Endodermal cell (in vitro differentiated cells): ENCODE results near the gene RBMS3. TPM values are rescaled to one million over a fixed set of nuclear protein-coding genes. Genes with fewer than 3 reads are reported as not detected.
A peak's percentile ranks its signal among the peaks of the same experiment; 100 is the strongest.

Source experiments
- DNase-seq: peaks from one replicate; pipeline ENCODE4 v3.0.0-alpha.2; 2017
- H3K27ac ChIP-seq: 2 replicates; pipeline ENCODE4 v1.5.1; 2013; ENCODE audit warnings: mild to moderate bottlenecking, low read depth, low read length, moderate library complexity
- H3K27me3 ChIP-seq: 2 replicates; pipeline ENCODE4 v1.6.1; 2013; ENCODE audit warnings: mild to moderate bottlenecking, low read length, moderate library complexity; ENCODE audit not compliant: insufficient read depth, control insufficient read depth, poor library complexity, severe bottlenecking
- H3K36me3 ChIP-seq: 2 replicates; pipeline ENCODE4 v1.7.0; 2013; ENCODE audit warnings: mild to moderate bottlenecking, low read length, moderate library complexity; ENCODE audit not compliant: control insufficient read depth, insufficient read depth
- H3K4me1 ChIP-seq: one replicate; pipeline ENCODE4 v1.7.0; 2013; ENCODE audit warnings: low read length; ENCODE audit not compliant: control insufficient read depth, insufficient read depth
- H3K4me3 ChIP-seq: 2 replicates; pipeline ENCODE4 v1.5.1; 2013; ENCODE audit warnings: mild to moderate bottlenecking, low read length, moderate library complexity
- H3K9ac ChIP-seq: 2 replicates; pipeline ENCODE4 v1.6.1; 2013; ENCODE audit warnings: mild to moderate bottlenecking, low read length, moderate library complexity; ENCODE audit not compliant: poor library complexity, severe bottlenecking; ENCODE audit errors: extremely low read depth
- H3K9me3 ChIP-seq: 2 replicates; pipeline ENCODE4 v1.6.1; 2013; ENCODE audit warnings: mild to moderate bottlenecking, low read length, moderate library complexity; ENCODE audit not compliant: control insufficient read depth
- H3K27ac Mint-ChIP-seq: 2 replicates; pipeline ENCODE4 v1.8.0; 2020; ENCODE audit warnings: mixed read lengths
- H3K27me3 Mint-ChIP-seq: 2 replicates; pipeline ENCODE4 v1.8.0; 2021; ENCODE audit warnings: mild to moderate bottlenecking, mixed read lengths; ENCODE audit not compliant: insufficient read depth
- H3K36me3 Mint-ChIP-seq: 2 replicates; pipeline ENCODE4 v1.8.0; 2020; ENCODE audit warnings: low read depth, mixed read lengths
- H3K4me1 Mint-ChIP-seq: 2 replicates; pipeline ENCODE4 v1.8.0; 2020; ENCODE audit warnings: mixed read lengths
- H3K4me3 Mint-ChIP-seq: 2 replicates; pipeline ENCODE4 v1.8.0; 2020; ENCODE audit warnings: mild to moderate bottlenecking, moderate library complexity, mixed read lengths
- H3K9me3 Mint-ChIP-seq: 2 replicates; pipeline ENCODE4 v1.8.0; 2020; ENCODE audit warnings: mild to moderate bottlenecking, mixed read lengths
- CTCF ChIP-seq: fragments of 200-600 bp; sonication (generic); conservative IDR thresholded peaks from 2 replicates; pipeline ENCODE4 v1.5.0; 2021; ENCODE audit warnings: antibody characterized with exemption, mild to moderate bottlenecking
- WGBS, 2 experiments: methylation state at CpG; one replicate each; pipeline versions ENCODE4 v1.1.5 to v1.1.7; 2013; ENCODE audit warnings: missing lambda C conversion rate in 2 of 2, mixed read lengths in 1 of 2; ENCODE audit not compliant: insufficient coverage in 1 of 2, insufficient read length in 1 of 2; 5-methylcytosine and 5-hydroxymethylcytosine counted together
- total RNA-seq, 2 donors: library from RNA; stranded (reverse); fragmentation: NEBNext Ultra II Directional in 1 of 2; extraction: Animal tissue kit (Norgen Biotek cat#: 25700) in 1 of 2; gene quantifications; 2 replicates in 1 of 2; 3 replicates in 1 of 2; pipeline ENCODE4 v1.2.1, GENCODE V29; 2021

The RBMS3 gene
- total RNA-seq, 2 donors from 2014 or later, result 2.0 to 7.3 TPM

GRCh38 chr3:29333576-29333975 lies 52.7 kb downstream of the RBMS3 start:
- Mint-ChIP-seq H3K4me3 (no peak overlapping the region), H3K36me3 (no peaks in the 10 kb centered on the region), H3K27me3 (no peaks in the 10 kb centered on the region), H3K4me1 (peaks cover 12% of the 10 kb centered on the region), H3K27ac (no peak overlapping the region), H3K9me3 (no peaks in the 10 kb centered on the region)
- no peak overlapping the region for H3K4me3 ChIP-seq
- H3K36me3 ChIP-seq, result no peaks in the 10 kb centered on the region
- H3K9ac ChIP-seq, result no peak overlapping the region
- no peak for TF ChIP-seq CTCF
- H3K4me1 ChIP-seq, result peaks cover 3% of the 10 kb centered on the region
- no peaks in the 10 kb centered on the region for H3K27me3 ChIP-seq
- no peak overlapping the region for H3K27ac ChIP-seq
- DNase-seq, result no peak
- H3K9me3 ChIP-seq, result no peaks in the 10 kb centered on the region
- WGBS, 2 experiments, result 90 to 95% methylated on average over 3 of the region's 3 CpGs

- 90 to 100% methylated on average over 1 to 3 of the region's 3 CpGs for WGBS, 2 experiments
- DNase-seq, result no peak
- no peaks in the 10 kb centered on the region for H3K9me3 Mint-ChIP-seq
- Histone ChIP-seq H3K27me3 (no peaks in the 10 kb centered on the region), H3K27ac (peak overlapping the region; percentile 67), H3K9me3 (no peaks in the 10 kb centered on the region), H3K36me3 (no peaks in the 10 kb centered on the region), H3K4me1 (peaks cover 3% of the 10 kb centered on the region), H3K9ac (no peak overlapping the region), H3K4me3 (no peak overlapping the region)
- no peak overlapping the region for H3K27ac Mint-ChIP-seq
- H3K4me1 Mint-ChIP-seq, result peaks cover 14% of the 10 kb centered on the region
- no peak overlapping the region for H3K4me3 Mint-ChIP-seq
- no peak for TF ChIP-seq CTCF
- H3K27me3 Mint-ChIP-seq, result no peaks in the 10 kb centered on the region
- H3K36me3 Mint-ChIP-seq, result no peaks in the 10 kb centered on the region
Measured at GRCh38 chr3:29334706-29335105, 53.8 kb downstream of the RBMS3 start.

- 20 to 51% methylated on average over 3 to 6 of the region's 6 CpGs for WGBS, 2 experiments
Measured at GRCh38 chr3:29335438-29335837, 54.6 kb downstream of the RBMS3 start.

More at GRCh38 chr3:29335438-29335837, 54.6 kb downstream of the RBMS3 start:
- Mint-ChIP-seq H3K9me3 (no peaks in the 10 kb centered on the region), H3K27me3 (no peaks in the 10 kb centered on the region), H3K36me3 (no peaks in the 10 kb centered on the region), H3K4me3 (no peak overlapping the region), H3K4me1 (peaks cover 14% of the 10 kb centered on the region), H3K27ac (peak overlapping the region; percentile 88)
- Histone ChIP-seq H3K9me3 (no peaks in the 10 kb centered on the region), H3K9ac (no peak overlapping the region), H3K4me3 (no peak overlapping the region), H3K27me3 (no peaks in the 10 kb centered on the region), H3K4me1 (peaks cover 3% of the 10 kb centered on the region), H3K36me3 (no peaks in the 10 kb centered on the region), H3K27ac (peak overlapping the region; percentile 67)
- TF ChIP-seq CTCF, result no peak
- peak; percentile 81 for DNase-seq
